Esophagus squamous epithelium (tissue), 4 donors: ENCODE measurements around the gene COG5.

ENCODE experiments used
- POLR2A ChIP-seq, 4 donors: fragments of 450-650 bp; IDR thresholded peaks; one replicate each; pipeline ENCODE4 v1.6.1; 2017; ENCODE audit warnings: antibody characterized with exemption in 4 of 4, mild to moderate bottlenecking in 4 of 4, moderate library complexity in 3 of 4
- TF ChIP-seq, protein P1 (sequence below), 6 experiments: fragments of 450-650 bp in 4 of 6; fragments of 200-600 bp in 2 of 6; sonication (generic) in 2 of 6; IDR thresholded peaks; one replicate each; pipeline ENCODE4 v1.5.1; 2016 to 2019; ENCODE audit warnings: antibody characterized with exemption in 6 of 6, mild to moderate bottlenecking in 4 of 6, moderate library complexity in 4 of 6

GRCh38 chr7:107292591-107292990 lies 271.1 kb downstream of the COG5 start:
- TF ChIP-seq, protein P1, sequence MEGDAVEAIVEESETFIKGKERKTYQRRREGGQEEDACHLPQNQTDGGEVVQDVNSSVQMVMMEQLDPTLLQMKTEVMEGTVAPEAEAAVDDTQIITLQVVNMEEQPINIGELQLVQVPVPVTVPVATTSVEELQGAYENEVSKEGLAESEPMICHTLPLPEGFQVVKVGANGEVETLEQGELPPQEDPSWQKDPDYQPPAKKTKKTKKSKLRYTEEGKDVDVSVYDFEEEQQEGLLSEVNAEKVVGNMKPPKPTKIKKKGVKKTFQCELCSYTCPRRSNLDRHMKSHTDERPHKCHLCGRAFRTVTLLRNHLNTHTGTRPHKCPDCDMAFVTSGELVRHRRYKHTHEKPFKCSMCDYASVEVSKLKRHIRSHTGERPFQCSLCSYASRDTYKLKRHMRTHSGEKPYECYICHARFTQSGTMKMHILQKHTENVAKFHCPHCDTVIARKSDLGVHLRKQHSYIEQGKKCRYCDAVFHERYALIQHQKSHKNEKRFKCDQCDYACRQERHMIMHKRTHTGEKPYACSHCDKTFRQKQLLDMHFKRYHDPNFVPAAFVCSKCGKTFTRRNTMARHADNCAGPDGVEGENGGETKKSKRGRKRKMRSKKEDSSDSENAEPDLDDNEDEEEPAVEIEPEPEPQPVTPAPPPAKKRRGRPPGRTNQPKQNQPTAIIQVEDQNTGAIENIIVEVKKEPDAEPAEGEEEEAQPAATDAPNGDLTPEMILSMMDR (IDR thresholded peaks at IDR 0.05): no peak
- TF ChIP-seq POLR2A (IDR thresholded peaks at IDR 0.05): no peak
